Measurements from ENCODE around the gene TSHZ2. TPM values are rescaled to one million over a fixed set of nuclear protein-coding genes. Genes with fewer than 3 reads are reported as not detected.

Gene TSHZ2
- total RNA-seq, 4 donors from 2014 or later, result 28.6 to 40.1 (median 35.5) TPM

DNA sequence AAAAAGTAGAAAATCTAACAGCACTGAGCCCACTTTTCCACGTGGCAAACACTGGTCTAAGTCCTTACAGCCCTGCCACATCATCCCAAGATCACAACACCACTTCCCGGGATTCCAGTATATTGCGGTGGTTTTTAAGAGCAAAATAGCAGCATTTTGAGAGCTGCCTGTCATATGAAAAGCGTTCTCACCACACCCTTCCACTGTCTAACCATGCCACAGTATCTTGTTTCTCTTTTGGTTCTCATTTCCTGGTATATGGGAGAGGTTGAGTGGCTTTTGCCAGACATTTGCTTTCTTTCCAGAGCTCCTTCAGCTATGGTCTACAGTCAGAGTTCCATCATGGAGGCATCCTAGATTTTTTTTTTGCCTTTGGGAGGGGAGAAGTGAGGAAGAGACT lies 243.0 kb downstream of the TSHZ2 start:
- TF ChIP-seq CTCF (IDR thresholded peaks at IDR 0.05; ENCODE audit: low read depth), result no peak

- no peak for TF ChIP-seq CTCF (IDR thresholded peaks at IDR 0.05; ENCODE audit: low read depth)
These were observed 244.3 kb downstream of the TSHZ2 start for GRCh38 chr20:53216478-53216855.

GRCh38 chr20:53216856-53217576 lies 244.9 kb downstream of the TSHZ2 start:
- no peak for TF ChIP-seq CTCF (IDR thresholded peaks at IDR 0.05; ENCODE audit: low read depth)

- no peak for TF ChIP-seq CTCF (IDR thresholded peaks at IDR 0.05; ENCODE audit: low read depth)
These were observed 248.5 kb downstream of the TSHZ2 start for GRCh38 chr20:53220482-53221307.

- TF ChIP-seq CTCF (IDR thresholded peaks at IDR 0.05; ENCODE audit: low read depth), result no peak
These were observed 249.6 kb downstream of the TSHZ2 start for GRCh38 chr20:53221731-53222130.

DNA sequence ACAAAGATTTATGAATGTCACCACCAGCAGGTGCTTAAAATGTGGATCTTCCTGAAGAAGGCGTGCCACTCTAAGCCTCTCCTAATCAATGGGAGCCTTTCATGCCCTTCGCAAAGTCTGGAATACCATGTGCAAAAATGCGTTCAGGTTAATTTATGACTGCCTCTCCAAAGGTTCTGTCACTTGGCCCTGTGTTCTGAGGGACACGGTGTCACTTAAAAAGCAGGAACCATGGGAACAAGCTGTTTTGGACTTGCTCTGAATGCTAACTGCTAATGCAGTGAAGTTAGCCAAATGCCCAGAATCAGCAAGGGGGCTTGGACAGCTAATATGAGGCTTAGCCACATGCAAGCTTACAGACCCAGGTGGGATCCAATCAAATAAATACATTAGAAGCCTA lies 250.3 kb downstream of the TSHZ2 start:
- TF ChIP-seq CTCF (IDR thresholded peaks at IDR 0.05; ENCODE audit: low read depth), result no peak

DNA sequence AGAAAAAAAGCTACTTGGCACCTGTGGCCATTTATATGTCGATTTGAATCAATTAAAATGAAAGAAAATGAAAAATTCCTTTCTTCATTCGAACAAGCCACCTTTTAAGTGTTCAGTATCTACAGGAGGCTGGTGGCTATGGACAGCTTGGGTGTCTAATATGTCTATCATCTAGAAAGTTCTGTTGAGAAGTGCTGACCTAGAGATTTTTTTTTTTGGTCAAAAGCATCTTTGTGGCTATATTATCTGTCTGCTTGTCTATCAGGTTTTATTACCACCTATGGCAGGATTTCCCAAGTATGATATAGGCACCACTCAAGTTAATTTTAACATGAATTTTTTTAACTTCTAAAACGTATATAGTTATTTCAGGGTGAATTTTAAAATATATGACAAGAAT lies 250.8 kb downstream of the TSHZ2 start:
- TF ChIP-seq CTCF (IDR thresholded peaks at IDR 0.05; ENCODE audit: low read depth), result no peak
